Endodermal cell (in vitro differentiated cells): ENCODE results near the gene B2M. TPM values are rescaled to one million over a fixed set of nuclear protein-coding genes. Genes with fewer than 3 reads are reported as not detected.
A peak's percentile ranks its signal among the peaks of the same experiment; 100 is the strongest.

ENCODE experiments used
- DNase-seq: peaks from one replicate; pipeline ENCODE4 v3.0.0-alpha.2; 2017
- H3K27ac ChIP-seq: 2 replicates; pipeline ENCODE4 v1.5.1; 2013; ENCODE audit warnings: mild to moderate bottlenecking, low read depth, low read length, moderate library complexity
- H3K27me3 ChIP-seq: 2 replicates; pipeline ENCODE4 v1.6.1; 2013; ENCODE audit warnings: mild to moderate bottlenecking, low read length, moderate library complexity; ENCODE audit not compliant: insufficient read depth, control insufficient read depth, poor library complexity, severe bottlenecking
- H3K36me3 ChIP-seq: 2 replicates; pipeline ENCODE4 v1.7.0; 2013; ENCODE audit warnings: mild to moderate bottlenecking, low read length, moderate library complexity; ENCODE audit not compliant: control insufficient read depth, insufficient read depth
- H3K4me1 ChIP-seq: one replicate; pipeline ENCODE4 v1.7.0; 2013; ENCODE audit warnings: low read length; ENCODE audit not compliant: control insufficient read depth, insufficient read depth
- H3K4me3 ChIP-seq: 2 replicates; pipeline ENCODE4 v1.5.1; 2013; ENCODE audit warnings: mild to moderate bottlenecking, low read length, moderate library complexity
- H3K9ac ChIP-seq: 2 replicates; pipeline ENCODE4 v1.6.1; 2013; ENCODE audit warnings: mild to moderate bottlenecking, low read length, moderate library complexity; ENCODE audit not compliant: poor library complexity, severe bottlenecking; ENCODE audit errors: extremely low read depth
- H3K9me3 ChIP-seq: 2 replicates; pipeline ENCODE4 v1.6.1; 2013; ENCODE audit warnings: mild to moderate bottlenecking, low read length, moderate library complexity; ENCODE audit not compliant: control insufficient read depth
- H3K27ac Mint-ChIP-seq: 2 replicates; pipeline ENCODE4 v1.8.0; 2020; ENCODE audit warnings: mixed read lengths
- H3K27me3 Mint-ChIP-seq: 2 replicates; pipeline ENCODE4 v1.8.0; 2021; ENCODE audit warnings: mild to moderate bottlenecking, mixed read lengths; ENCODE audit not compliant: insufficient read depth
- H3K36me3 Mint-ChIP-seq: 2 replicates; pipeline ENCODE4 v1.8.0; 2020; ENCODE audit warnings: low read depth, mixed read lengths
- H3K4me1 Mint-ChIP-seq: 2 replicates; pipeline ENCODE4 v1.8.0; 2020; ENCODE audit warnings: mixed read lengths
- H3K4me3 Mint-ChIP-seq: 2 replicates; pipeline ENCODE4 v1.8.0; 2020; ENCODE audit warnings: mild to moderate bottlenecking, moderate library complexity, mixed read lengths
- H3K9me3 Mint-ChIP-seq: 2 replicates; pipeline ENCODE4 v1.8.0; 2020; ENCODE audit warnings: mild to moderate bottlenecking, mixed read lengths
- CTCF ChIP-seq: fragments of 200-600 bp; sonication (generic); conservative IDR thresholded peaks from 2 replicates; pipeline ENCODE4 v1.5.0; 2021; ENCODE audit warnings: antibody characterized with exemption, mild to moderate bottlenecking
- WGBS, 2 experiments: methylation state at CpG; one replicate each; pipeline versions ENCODE4 v1.1.5 to v1.1.7; 2013; ENCODE audit warnings: missing lambda C conversion rate in 2 of 2, mixed read lengths in 1 of 2; ENCODE audit not compliant: insufficient coverage in 1 of 2, insufficient read length in 1 of 2; 5-methylcytosine and 5-hydroxymethylcytosine counted together
- total RNA-seq, 2 donors: library from RNA; stranded (reverse); fragmentation: NEBNext Ultra II Directional in 1 of 2; extraction: Animal tissue kit (Norgen Biotek cat#: 25700) in 1 of 2; gene quantifications; 2 replicates in 1 of 2; 3 replicates in 1 of 2; pipeline ENCODE4 v1.2.1, GENCODE V29; 2021

B2M gene
- total RNA-seq, 2 donors from 2014 or later = 66.5 to 74.3 TPM

GRCh38 chr15:44720460-44721176, 9.3 kb downstream of the B2M start:
- no peak overlapping the region for H3K9ac ChIP-seq
- H3K27ac ChIP-seq = no peak overlapping the region
- Mint-ChIP-seq H3K4me3 (no peak overlapping the region), H3K27me3 (no peaks in the 10 kb centered on the region), H3K9me3 (no peaks in the 10 kb centered on the region), H3K36me3 (peaks cover 3% of the 10 kb centered on the region), H3K4me1 (peaks cover 2% of the 10 kb centered on the region), H3K27ac (no peak overlapping the region)
- WGBS, 2 experiments = 88 to 100% methylated on average over 2 of the region's 4 CpGs
- TF ChIP-seq CTCF = no peak
- peaks cover 21% of the 10 kb centered on the region for H3K36me3 ChIP-seq
- no peak overlapping the region for H3K4me3 ChIP-seq
- H3K4me1 ChIP-seq = no peaks in the 10 kb centered on the region
- no peaks in the 10 kb centered on the region for H3K27me3 ChIP-seq
- no peak for DNase-seq
- no peaks in the 10 kb centered on the region for H3K9me3 ChIP-seq

DNA sequence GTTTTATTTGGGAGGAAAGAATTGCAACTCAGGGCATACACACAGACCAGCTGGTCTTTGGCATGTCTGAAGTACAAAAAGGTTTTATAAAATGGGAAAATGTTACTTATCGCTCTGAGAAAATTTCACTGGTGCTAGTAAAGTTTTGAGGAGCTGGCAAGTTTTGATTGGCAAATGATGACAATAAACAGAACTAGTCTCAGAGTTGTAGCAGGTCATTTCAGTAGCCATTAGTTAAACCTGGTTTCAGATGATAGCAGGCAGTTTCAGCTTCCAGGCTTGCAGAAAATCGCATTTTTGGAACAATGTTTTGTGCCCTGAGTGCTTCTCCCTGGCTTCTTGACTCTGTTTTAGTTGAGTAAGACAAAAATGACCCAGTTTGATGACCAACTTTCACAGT, 10.7 kb downstream of the B2M start:
- no peak overlapping the region for H3K4me3 Mint-ChIP-seq
- H3K36me3 ChIP-seq = peaks cover 11% of the 10 kb centered on the region
- WGBS, 2 experiments = 86% methylated on average over 2 of the region's 2 CpGs
- peaks cover 3% of the 10 kb centered on the region for H3K36me3 Mint-ChIP-seq
- DNase-seq = no peak
- peaks cover 11% of the 10 kb centered on the region for H3K4me1 Mint-ChIP-seq
- H3K27ac Mint-ChIP-seq = no peak overlapping the region
- no peak overlapping the region for H3K27ac ChIP-seq
- no peaks in the 10 kb centered on the region for H3K4me1 ChIP-seq
- H3K27me3 Mint-ChIP-seq = no peaks in the 10 kb centered on the region
- no peaks in the 10 kb centered on the region for H3K9me3 Mint-ChIP-seq
- H3K9me3 ChIP-seq = no peaks in the 10 kb centered on the region
- no peak for TF ChIP-seq CTCF
- H3K9ac ChIP-seq = no peak overlapping the region
- H3K4me3 ChIP-seq = no peak overlapping the region
- H3K27me3 ChIP-seq = no peaks in the 10 kb centered on the region

- Mint-ChIP-seq H3K4me1 (peaks cover 10% of the 10 kb centered on the region), H3K27ac (peak overlapping the region; percentile 81), H3K27me3 (no peaks in the 10 kb centered on the region), H3K9me3 (no peaks in the 10 kb centered on the region), H3K4me3 (no peak overlapping the region), H3K36me3 (no peaks in the 10 kb centered on the region)
- no peaks in the 10 kb centered on the region for H3K4me1 ChIP-seq
- H3K9ac ChIP-seq = no peak overlapping the region
- WGBS, 2 experiments = 83 to 86% methylated on average over 5 to 7 of the region's 7 CpGs
- H3K27me3 ChIP-seq = no peaks in the 10 kb centered on the region
- no peaks in the 10 kb centered on the region for H3K36me3 ChIP-seq
- no peak overlapping the region for H3K27ac ChIP-seq
- DNase-seq = no peak
- no peak overlapping the region for H3K4me3 ChIP-seq
- H3K9me3 ChIP-seq = no peaks in the 10 kb centered on the region
- no peak for TF ChIP-seq CTCF
These were observed 14.8 kb downstream of the B2M start for GRCh38 chr15:44726136-44726535.
